HG02885 (cell line): ENCODE results near the gene MELK.

Experiments used
- ATAC-seq: cut with Tn5 transposase; IDR thresholded peaks from one replicate; pipeline ENCODE4 v1.9.1; 2021; ENCODE audit warnings: mild to moderate bottlenecking; ENCODE audit not compliant: unreplicated experiment, poor library complexity

Gene MELK

DNA sequence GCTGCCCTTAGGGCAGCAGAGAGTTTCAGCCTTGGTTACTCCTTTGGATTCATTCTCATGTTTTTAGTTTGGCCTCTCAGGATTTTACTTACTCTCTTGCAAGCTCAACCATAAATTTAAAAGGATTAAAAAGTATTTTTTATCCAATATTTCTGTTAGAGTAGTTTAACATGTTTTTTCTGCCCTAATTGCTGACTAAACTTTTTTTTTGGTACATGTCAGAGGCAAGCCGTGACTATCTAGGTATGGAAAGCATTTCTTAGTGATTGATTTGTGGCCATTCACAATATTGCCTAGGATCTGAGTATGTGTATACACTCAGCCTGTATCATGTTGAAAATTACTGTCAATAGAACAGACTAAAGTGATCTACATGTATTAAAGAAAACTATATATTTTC is 92.1 kb downstream of the MELK start:
- ATAC-seq, result no peak

DNA sequence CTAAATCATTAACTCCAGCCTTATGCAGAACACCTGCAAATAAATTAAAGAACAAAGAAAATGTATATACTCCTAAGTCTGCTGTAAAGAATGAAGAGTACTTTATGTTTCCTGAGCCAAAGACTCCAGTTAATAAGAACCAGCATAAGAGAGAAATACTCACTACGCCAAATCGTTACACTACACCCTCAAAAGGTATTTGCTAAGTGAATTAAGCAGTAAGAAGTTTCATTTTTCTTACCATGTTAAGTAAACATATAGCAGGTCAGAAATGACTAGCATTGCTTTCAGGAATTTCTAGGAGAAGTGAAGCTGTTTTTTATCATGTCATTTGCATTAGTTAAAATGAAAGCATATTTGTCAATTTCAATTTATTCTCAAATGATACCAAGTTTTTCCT is 92.7 kb downstream of the MELK start:
- ATAC-seq, result no peak

DNA sequence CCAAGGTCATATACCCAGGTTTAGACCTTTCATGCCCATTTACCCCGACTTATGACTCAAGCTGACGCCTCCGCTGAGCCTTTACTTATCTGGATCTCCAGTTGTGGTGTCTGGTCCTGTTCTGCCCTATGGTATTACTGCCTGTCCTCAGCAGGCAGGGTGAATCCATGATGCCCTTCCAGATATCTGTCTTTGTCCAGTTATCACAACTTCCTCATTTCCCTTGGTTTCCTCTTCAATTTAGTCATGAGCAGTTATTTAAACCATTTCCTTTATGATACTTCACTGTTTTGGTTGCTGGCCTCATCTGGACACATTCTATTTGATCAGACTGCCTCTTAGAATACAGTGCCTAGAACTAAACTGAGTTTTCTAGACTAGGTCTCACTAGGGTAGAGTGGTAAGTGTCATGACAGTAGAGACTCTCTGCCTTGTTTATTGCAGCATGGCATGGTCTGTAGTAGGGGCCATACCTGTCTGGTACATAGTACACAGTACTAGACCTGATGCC is 93.3 kb downstream of the MELK start:
- ATAC-seq, result peak; percentile 60

DNA sequence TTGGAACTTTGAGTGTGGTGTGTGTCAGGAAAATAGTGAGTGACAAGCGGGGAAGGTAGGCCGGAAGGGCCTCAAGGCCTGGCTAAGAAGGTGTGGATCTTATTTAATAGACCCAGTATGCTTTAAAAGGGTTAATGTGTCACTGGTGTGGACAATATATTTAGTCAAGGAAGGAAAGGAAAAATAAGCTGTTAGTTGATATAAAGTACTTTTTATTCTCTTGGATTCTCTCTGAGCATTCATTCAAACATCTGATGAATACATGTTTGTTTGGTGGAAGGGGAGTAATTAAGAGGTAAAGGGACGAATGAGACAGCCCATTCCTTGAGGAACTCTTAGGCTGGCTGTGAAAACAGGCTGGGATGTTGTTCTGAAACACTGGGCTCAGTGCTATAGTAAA is 98.9 kb downstream of the MELK start:
- ATAC-seq, result no peak

DNA sequence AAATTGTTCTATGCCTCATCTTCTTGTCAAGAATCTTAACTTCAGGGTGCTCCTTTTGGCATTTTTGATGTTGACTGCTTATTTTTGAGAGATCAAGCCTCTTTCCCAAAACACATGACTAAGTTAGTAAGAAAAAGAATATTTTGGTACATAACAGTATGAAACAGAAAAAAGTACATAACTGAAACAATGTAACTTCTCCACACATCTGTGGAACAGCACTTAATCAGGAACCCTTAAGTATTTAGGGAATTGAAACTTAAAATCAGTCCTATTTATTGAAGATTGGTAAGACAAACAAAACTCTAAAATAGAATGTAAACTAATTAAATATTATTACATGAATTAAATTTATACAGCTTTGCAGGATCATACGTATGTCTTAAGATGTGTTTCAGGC is 103.4 kb downstream of the MELK start:
- ATAC-seq, result no peak

DNA sequence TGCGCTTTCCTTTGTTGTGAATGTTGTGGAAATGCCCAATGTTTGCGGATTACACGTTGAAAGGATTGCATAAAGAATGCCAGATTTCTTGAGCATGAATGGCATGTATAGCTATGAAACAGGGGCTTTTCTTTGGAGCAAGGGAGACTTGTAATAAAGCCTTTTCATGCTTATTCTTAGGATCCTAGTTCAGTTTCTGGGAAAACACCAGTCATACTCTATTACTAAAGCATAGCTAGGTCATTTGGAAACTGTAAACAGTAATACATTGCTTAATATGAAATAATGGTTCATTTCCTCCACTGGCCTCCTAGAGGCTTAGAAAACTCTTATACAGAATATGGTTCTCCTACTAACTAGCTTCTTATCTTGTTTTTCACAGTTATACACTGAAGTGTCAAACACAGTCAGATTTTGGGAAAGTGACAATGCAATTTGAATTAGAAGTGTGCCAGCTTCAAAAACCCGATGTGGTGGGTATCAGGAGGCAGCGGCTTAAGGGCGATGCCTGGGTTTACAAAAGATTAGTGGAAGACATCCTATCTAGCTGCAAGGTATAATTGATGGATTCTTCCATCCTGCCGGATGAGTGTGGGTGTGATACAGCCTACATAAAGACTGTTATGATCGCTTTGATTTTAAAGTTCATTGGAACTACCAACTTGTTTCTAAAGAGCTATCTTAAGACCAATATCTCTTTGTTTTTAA is 104.2 kb downstream of the MELK start:
- ATAC-seq, result no peak

DNA sequence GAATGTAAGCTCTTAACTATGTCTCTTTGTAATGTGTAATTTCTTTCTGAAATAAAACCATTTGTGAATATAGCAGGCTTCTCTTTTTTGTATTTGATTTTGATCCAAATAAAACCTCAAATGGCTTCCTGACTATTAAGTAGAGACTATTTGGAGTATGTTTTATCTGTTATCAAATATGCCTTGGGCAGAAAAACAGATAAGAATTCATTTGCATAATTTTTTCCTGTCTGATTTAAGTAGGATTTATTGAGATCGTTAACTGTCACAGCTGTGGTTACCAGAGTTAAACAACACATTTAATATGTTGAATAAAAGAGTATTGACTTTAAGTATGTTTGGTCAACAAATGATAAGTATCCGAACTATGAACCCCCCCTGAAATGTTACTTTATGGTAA is 104.9 kb downstream of the MELK start:
- no peak for ATAC-seq

DNA sequence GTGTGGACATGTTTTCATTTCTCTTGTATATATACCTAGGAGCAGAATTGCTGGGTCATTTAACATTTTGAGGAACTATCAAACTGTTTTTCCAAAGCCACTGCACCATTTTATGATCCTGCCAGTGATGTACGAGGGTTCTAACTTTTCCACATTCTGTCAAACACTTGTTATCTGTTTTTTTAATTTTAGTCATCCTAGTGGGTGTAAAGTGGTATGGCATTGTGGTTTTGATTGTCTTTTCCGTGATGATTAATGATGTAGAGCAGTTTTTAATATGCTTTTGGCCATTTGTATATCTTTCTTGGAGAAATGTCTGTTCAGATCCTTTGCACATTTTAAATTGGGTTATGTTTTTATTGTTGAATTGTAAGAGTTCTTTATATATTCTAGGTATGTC is 107.0 kb downstream of the MELK start:
- ATAC-seq, result no peak

DNA sequence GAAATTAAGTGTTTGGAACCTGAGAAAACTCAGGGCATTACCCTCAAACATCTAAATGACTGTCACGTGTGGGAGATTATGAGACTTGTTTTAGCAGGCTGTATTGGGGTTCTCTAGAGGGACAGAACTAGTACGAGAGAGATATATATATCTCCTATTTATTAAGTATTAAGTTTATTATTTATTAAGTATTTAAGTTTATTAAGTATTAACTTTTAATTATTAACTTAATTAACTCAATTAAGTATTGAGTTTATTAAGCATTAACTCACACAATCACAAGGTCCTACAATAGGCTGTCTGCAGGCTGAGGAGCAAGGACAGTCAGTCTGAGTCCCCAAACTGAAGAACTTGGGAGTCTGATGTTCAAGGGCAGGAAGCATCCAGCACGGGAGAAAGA is 113.8 kb downstream of the MELK start:
- ATAC-seq, result no peak

DNA sequence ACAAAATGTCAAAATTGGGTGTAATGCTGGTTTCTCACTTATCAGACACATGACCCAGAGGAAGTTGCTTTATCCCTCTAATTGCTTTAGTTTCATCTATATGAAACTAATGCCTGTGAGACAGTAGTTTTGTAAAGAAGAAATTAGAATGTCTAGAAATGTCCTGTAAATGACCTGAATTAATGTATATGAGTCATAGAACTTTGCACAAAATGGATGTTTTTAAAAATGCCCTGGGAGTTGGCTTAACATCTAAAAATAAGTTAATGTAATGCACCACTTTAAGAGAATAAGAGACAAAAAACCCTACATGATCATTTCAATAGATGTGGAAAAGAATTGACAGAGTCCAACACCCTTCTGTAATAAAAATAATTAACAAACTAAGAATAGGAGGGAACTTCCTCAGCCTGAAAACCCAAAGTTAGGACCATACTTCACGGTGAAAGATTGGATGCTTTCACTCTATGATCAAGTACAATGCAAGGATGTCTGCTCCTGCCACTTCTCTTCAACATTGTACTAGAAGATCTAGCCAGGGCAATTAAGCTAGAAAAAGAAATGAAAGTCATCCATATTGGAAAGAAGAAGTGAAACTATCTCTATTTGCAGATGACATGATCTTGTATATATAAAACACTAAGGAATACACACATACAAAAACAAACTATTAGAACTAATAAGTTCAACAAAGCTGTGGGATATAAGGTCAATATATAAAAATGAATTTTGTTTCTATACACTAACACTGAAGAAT is 117.9 kb downstream of the MELK start:
- ATAC-seq, result no peak

DNA sequence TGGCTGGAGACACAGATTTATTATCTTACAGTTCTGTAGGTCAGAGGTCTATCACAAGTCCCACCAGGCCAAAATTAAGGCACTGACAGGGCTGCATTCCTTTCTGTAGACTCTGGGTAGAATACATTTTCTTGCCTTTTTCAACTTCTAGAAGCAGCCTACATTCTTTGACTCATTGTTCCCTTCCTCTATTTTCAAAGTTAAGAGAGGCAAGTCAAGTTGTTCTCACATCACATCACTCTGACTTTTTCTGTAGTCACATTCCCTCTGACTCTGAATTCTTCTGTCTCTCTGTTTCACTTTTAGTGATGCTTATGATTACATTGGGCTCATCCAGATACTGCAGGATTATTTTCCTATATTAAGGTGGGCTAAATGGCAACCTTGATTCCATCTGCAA is 119.0 kb downstream of the MELK start:
- ATAC-seq, result no peak

DNA sequence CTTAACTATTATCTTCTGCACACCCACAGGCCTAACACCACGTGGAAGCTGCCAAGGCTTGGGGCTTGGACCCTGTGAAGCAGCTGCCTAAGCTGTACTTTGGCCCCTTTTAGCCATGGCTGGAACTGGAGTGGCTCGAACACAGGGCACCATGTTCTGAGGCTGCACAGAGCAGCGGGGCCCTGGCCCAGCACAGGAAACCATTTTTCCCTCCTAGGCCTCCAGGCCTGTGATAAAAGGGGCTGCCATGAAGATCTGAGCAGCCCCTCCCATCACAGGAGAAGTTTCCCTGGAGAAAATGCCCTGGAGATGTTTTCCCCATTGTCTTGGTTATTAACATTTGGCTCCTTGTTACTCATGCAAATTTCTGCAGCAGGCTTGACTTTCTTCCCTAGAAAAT is 126.3 kb downstream of the MELK start:
- ATAC-seq, result no peak

DNA sequence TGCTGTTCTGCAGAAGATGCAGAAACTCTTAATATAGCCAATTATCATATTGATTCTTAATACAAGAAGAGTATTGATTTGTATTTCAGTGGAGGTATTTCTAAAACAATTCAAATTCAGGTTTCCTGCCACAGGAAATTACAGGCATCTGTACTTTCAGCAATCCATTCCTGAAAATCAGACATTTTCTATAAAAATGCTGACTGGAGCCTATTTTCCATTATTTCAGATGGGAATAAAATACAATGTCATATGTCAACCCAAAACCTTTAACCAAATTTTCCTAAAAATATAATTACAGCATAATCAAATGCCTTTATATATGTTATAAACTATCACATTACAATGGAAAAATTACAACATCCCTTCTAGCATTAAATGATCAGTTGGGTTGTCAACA is 131.5 kb downstream of the MELK start:
- no peak for ATAC-seq

DNA sequence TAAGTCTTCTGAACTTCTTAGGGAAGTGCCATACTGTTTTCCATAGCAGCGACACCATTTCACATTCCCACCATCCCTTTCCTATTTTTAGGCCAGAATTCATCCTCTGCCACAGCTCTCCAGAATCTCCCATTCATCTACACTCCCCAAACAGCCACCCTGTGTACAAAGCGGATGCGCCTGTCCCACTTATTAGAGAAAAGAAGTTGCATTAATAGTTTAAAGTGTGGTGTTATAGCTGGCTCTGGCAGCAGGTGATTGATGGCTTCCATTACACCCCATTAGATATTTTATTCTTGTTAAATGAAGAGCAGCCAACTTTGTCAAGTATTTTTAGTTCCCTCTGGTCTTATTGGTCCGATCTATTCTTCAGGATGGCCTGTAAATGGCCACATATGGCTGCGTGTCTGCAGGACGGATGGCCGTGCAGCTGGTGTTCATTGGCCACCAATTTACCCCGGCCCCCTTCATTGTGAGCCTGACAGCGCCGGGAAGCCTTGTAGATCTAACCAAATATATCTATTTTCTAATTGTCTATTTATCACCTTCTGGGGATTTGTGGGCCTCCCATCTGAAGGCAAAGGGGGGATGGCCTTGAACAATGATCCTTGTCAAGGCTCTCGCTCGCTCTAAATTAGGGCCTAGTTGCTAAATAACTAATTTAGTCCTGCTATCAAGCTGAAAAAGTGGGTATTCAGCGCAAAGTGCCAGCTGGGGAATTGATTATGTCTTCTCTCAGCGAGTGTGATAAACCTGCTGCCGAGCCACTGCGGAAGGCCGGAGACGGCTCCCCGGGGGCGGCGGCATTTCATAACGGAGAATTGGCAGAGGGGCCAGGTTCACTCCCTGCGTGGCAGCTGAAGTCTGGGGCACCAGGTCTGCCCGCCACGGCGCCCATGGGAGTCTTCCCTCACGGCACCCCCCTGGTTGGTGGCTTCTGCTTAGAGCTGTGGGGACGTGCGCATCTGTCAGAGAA is 141.1 kb downstream of the MELK start:
- no peak for ATAC-seq

DNA sequence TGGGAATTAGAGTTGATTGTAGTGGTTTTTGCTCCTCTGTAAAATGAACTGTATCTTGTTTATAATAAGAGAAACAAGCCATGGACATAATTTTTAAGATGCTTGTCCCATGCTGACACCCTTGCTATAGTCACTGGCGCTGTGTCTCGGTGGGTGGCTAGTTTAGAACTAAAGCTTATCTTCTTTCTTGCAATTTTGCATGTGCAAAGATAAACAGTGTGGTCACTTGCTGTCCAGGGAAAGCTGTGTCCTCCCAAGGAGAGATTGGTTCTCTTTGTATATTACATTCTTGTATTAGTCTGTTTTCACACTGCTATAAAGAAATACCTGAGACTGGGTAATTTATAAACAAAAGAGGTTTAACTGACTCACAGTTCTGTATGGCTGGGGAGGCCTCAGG is 143.8 kb downstream of the MELK start:
- no peak for ATAC-seq

DNA sequence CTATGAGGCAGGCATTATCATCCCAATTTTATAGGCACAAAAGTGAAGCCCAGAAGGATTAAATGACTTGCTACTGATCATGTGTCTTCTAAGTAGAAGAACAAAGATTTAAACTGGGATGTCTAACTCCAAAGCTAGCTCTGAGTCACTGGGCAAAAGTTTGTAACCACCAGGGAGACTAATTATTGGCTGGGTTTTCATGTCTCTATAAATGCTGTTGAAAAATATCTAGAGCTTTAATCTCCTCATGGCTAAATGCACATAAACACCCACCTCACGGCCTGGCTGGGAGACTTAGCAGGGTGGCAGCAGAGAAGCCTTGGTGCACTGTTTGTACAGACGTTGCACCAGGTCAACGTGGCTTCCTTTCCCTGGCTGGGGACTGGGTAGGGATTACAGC is 144.6 kb downstream of the MELK start:
- ATAC-seq, result no peak

DNA sequence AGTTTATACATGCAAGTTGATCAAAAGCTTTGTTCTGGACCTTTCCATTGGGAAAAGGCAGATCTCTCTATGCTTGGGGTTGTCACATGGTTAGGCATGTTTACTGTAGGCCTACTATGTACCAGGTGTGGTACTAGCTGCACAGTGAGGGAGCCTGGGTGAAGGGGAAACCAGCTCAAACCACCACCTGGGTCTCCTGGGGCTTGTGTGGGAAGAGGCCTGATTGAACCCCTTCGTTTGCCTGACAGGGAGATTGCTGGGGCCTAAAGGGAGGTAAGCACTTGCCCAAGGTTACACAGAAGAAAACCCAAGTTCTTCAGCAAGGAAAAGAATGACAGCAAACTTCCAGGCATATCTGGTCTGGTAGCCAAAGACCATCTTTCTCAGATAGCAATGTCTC is 145.9 kb downstream of the MELK start:
- no peak for ATAC-seq

DNA sequence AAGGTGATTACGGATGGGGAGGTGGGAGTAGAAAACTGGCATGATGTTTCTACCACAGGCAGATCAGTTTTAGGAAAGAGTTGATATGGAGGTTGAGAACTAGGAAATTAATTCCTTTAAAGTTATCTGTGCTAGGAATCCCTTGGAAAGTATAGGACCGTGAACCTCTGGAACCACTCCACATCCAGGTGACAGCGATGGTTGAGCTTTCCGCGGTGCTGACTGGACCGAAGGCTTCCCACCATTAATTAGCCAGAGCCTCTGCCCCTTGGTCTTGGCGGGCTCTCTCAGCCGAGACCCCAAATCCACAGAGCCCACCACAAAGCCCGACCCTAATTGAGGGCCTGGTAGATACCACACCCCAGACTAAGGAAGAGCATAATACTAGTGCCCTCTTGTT is 147.3 kb downstream of the MELK start:
- no peak for ATAC-seq

DNA sequence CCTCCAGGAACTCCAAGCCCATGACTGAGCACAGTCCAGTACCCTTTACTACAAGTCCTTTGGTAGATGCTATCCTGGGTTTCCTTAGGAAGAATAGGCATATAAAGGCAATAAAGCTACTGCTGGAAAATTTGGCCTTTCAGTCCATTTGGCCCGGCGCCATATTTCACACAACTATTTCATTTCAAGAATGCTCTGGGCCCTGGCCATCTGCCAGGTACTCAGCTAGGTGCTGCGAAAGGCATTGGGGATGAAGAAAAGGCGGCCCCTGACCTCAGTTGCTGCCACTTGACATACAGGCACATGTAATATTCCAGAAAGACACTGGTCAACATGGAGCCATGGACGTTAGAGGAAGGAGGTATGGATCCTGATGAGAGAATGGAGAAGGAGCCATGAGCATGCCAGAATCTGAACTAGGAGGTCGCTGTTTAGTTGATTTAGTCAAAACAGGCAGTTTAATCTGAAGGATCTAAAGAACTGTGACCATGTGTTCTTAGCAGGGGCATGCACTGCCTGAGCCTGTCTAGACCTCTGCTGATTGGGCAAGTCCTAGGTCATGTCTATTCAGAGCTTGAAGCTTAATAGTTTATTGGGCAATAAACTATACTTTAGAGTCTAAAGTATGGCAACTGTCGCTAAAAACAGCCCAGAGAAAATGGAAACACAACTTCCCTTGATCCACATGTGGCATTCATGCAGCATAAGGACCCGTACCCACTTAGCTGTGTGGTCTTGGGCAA is 149.3 kb downstream of the MELK start:
- ATAC-seq, result no peak

DNA sequence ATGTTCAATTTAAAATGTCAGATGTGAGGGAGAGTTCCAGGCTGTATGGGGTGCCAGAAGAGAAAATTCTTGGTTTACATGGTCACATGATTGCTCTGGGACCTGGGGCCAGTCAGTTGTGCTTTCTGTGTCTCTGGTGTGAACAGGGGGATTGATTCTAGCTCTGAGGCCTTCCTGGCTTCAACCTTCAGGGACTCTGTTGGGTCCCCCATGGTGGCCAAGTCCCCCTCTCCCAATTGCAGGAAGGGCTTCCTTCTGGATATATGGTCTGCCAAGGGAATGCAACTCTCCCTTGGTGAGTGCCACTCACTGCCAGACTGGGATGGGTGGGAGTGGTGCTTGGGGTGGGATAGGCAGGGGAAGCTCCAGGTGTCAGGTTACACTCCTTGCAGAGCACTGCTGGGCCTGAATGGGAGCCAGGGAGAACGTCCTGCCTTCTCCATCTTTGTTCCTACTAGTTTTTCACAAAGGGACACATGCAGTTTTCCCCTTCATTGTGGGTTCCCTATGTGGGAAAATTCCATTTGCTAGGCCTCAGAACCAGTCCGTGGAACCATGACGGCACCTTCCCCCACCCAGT is 153.2 kb downstream of the MELK start:
- no peak for ATAC-seq
